HFF-Myc (cell line): ENCODE results near the gene GPR107.
A peak's percentile ranks its signal among the peaks of the same experiment; 100 is the strongest.

ENCODE experiments used
- DNase-seq: peaks from one replicate; pipeline ENCODE4 v3.0.0-alpha.2; 2011; ENCODE audit warnings: low read depth; ENCODE audit errors: extremely low read depth
- H3K4me3 ChIP-seq: replicated peaks from 2 replicates; pipeline ENCODE4 v1.5.1; 2011; ENCODE audit warnings: low read depth, mild to moderate bottlenecking, control low read depth, low read length
- CTCF ChIP-seq: IDR thresholded peaks from 2 replicates; pipeline ENCODE4 v1.5.1; 2012; ENCODE audit warnings: mild to moderate bottlenecking, low read depth, low read length, control low read depth; ENCODE audit errors: missing control alignments

GPR107 gene

DNA sequence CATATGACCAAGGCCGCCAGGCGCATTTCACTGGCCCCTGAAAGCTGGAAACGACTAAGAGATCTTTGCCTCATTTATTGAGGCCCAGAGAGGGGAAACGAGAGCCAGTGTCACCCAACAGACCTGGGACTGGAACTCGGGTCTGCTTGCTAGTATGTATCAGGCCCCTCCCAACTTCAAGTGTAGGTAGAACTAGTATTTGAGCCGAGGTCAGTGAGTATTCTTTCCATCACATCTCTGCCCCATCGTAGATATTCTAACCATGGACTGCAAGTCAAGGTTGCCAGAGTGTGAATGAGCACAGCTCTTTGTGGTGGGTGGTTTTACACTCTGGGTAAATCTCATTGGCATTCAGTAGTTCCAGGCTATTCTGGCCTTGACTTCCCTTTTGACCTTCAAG, 42.2 kb downstream of the GPR107 start:
- no peak for TF ChIP-seq CTCF
- H3K4me3 ChIP-seq: no peak overlapping the region
- DNase-seq: no peak

GRCh38 chr9:130100681-130101080, 47.0 kb downstream of the GPR107 start:
- DNase-seq: no peak
- no peak overlapping the region for H3K4me3 ChIP-seq
- TF ChIP-seq CTCF: no peak

DNA sequence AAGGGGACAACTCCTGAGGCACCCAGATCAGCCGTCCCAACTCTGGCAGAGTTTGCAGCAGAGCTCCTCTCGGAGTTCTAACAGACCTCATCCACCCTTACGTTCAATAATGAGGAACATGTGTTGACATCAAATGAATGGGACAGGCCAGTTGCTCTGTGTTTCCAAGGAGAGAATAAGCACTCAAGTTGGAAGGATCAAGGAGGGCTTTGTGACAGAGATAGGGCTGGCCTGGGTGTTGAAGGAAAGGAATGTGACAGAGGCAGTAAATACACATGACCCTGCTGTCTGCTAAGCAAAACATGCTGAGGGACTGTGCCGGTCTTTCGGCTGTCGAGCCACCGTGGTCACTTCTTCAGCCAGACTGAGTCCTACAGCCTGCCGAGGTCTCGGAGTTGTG, 48.2 kb downstream of the GPR107 start:
- DNase-seq: no peak
- no peak for TF ChIP-seq CTCF
- H3K4me3 ChIP-seq: no peak overlapping the region

DNA sequence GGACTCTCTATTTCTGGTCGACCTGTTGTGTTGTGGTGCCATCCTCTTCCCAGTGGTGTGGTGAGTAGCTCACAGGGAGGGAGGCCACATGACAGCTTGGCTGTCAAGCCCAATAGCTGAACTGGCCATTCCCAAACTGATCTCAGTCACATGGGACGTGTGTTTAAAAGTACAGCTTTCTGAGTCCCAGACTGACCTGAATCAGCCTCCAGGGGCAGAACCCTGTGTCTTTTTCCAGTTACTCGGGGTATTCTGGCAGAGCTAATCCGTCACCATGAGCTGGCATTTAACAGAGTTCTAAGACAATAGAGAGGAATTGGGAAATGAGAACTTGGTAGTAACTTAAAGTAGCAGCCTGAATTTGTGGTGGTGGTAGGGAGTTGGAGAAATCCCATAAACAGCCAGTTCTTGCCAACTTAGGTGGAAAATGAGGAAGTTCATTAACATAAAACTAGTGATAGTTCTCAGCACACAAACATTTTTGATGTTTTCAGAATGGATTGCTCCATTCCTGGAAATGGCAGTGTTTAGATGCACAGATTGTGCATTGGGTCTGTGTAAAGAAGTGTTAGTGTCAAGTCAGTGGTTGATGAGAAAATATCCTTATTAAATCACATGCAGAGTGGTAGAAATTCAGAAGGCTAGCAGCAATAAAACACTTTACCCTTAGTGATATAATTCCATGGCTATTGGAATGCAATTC, 50.9 kb downstream of the GPR107 start:
- DNase-seq: no peak
- no peak for TF ChIP-seq CTCF

GRCh38 chr9:130106860-130107233, 53.1 kb downstream of the GPR107 start:
- no peak overlapping the region for H3K4me3 ChIP-seq
- DNase-seq: no peak
- no peak for TF ChIP-seq CTCF

More for the DNA sequence above, 50.9 kb downstream of the GPR107 start:
- no peak overlapping the region for H3K4me3 ChIP-seq

DNA sequence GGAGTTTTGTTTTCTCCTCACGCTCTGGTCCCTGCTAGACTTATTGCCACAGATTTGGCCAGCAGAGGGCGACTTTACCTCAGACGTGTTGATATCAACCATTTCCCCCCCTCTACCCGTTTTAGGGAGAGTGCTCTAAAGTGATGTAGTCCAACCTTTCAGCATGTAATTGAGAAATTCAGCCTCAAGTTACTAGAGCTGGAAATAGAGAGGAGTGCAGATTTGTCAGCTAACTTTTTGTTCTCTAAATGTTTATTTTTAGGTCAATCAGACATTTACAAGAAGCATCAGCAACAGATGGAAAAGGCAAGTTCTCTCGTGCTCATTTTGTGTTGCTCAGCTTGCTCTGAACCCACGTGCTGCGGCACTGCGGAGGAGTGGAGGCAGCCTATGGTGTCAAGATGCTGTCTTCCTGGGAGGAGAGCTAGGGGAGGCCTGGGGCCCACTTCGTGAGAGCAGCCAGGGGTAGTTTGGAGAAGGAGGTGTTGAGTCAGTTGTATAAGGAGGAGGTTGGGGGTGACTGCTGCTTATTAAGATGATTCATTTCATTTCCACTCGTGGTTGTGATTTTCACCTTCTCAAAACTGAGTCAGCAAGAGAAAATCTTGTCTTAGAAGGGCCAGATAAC, 53.6 kb downstream of the GPR107 start:
- H3K4me3 ChIP-seq: no peak overlapping the region
- peak; percentile 79 for TF ChIP-seq CTCF
- no peak for DNase-seq

- no peak overlapping the region for H3K4me3 ChIP-seq
- TF ChIP-seq CTCF: no peak
- DNase-seq: no peak
Measured at GRCh38 chr9:130107955-130108354, 54.2 kb downstream of the GPR107 start.
